ENCODE results near the gene JAML. TPM values are rescaled to one million over a fixed set of nuclear protein-coding genes. Genes with fewer than 3 reads are reported as not detected.

The JAML gene
- total RNA-seq, 1 donor = not detected

GRCh38 chr11:118162846-118163245 is 62.0 kb downstream of the JAML start:
- Histone ChIP-seq H4K20me1 (ENCODE audit: insufficient read depth, low read length) (no peaks in the 10 kb centered on the region), H3K4me2 (ENCODE audit: insufficient read depth, low read length) (no peak overlapping the region), H3K4me3 (ENCODE audit: insufficient read depth, low read length) (no peak overlapping the region), H3K27me3 (ENCODE audit: insufficient read depth, low read length) (peaks cover 12% of the 10 kb centered on the region), H3K79me2 (ENCODE audit: insufficient read depth, low read length) (no peaks in the 10 kb centered on the region), H3K9me3 (ENCODE audit: low read depth, low read length) (no peaks in the 10 kb centered on the region), H3K36me3 (ENCODE audit: insufficient read depth, low read length) (no peaks in the 10 kb centered on the region), H3K4me1 (ENCODE audit: insufficient read depth, low read length) (no peaks in the 10 kb centered on the region), H2AFZ (ENCODE audit: low read length) (no peak overlapping the region), H3K27ac (ENCODE audit: low read depth, low read length) (no peak overlapping the region)
- peak; percentile 37 for DNase-seq (ENCODE audit: insufficient read length, low spot score, missing footprints)
- no peak for TF ChIP-seq CTCF (IDR thresholded peaks at IDR 0.05; ENCODE audit: extremely low read depth, low read depth, low read length)

GRCh38 chr11:118161786-118162185 is 63.0 kb downstream of the JAML start:
- H3K9me3 ChIP-seq (ENCODE audit: low read depth, low read length) = no peaks in the 10 kb centered on the region
- peak; percentile 77 for DNase-seq (ENCODE audit: insufficient read length, low spot score, missing footprints)
- H3K27me3 ChIP-seq (ENCODE audit: insufficient read depth, low read length) = peaks cover 23% of the 10 kb centered on the region
- H3K4me2 ChIP-seq (ENCODE audit: insufficient read depth, low read length) = no peak overlapping the region
- H3K4me1 ChIP-seq (ENCODE audit: insufficient read depth, low read length) = no peaks in the 10 kb centered on the region
- no peak for TF ChIP-seq CTCF (IDR thresholded peaks at IDR 0.05; ENCODE audit: extremely low read depth, low read depth, low read length)
- H3K27ac ChIP-seq (ENCODE audit: low read depth, low read length) = no peak overlapping the region
- H4K20me1 ChIP-seq (ENCODE audit: insufficient read depth, low read length) = no peaks in the 10 kb centered on the region
- no peaks in the 10 kb centered on the region for H3K36me3 ChIP-seq (ENCODE audit: insufficient read depth, low read length)
- H2AFZ ChIP-seq (ENCODE audit: low read length) = no peak overlapping the region
- H3K4me3 ChIP-seq (ENCODE audit: insufficient read depth, low read length) = no peak overlapping the region
- H3K79me2 ChIP-seq (ENCODE audit: insufficient read depth, low read length) = no peaks in the 10 kb centered on the region

- peaks cover 66% of the 10 kb centered on the region for H3K27me3 ChIP-seq (ENCODE audit: insufficient read depth, low read length)
- H3K27ac ChIP-seq (ENCODE audit: low read depth, low read length) = no peak overlapping the region
- DNase-seq (ENCODE audit: insufficient read length, low spot score, missing footprints) = peak; percentile 58
- H3K4me3 ChIP-seq (ENCODE audit: insufficient read depth, low read length) = no peak overlapping the region
- TF ChIP-seq CTCF (IDR thresholded peaks at IDR 0.05; ENCODE audit: extremely low read depth, low read depth, low read length) = no peak
- no peaks in the 10 kb centered on the region for H3K4me1 ChIP-seq (ENCODE audit: insufficient read depth, low read length)
- no peaks in the 10 kb centered on the region for H4K20me1 ChIP-seq (ENCODE audit: insufficient read depth, low read length)
- no peaks in the 10 kb centered on the region for H3K79me2 ChIP-seq (ENCODE audit: insufficient read depth, low read length)
- no peaks in the 10 kb centered on the region for H3K9me3 ChIP-seq (ENCODE audit: low read depth, low read length)
- H3K36me3 ChIP-seq (ENCODE audit: insufficient read depth, low read length) = no peaks in the 10 kb centered on the region
- H2AFZ ChIP-seq (ENCODE audit: low read length) = no peak overlapping the region
- no peak overlapping the region for H3K4me2 ChIP-seq (ENCODE audit: insufficient read depth, low read length)
These were observed 67.5 kb downstream of the JAML start for GRCh38 chr11:118157186-118157895.

- peak; percentile 44 for DNase-seq (ENCODE audit: insufficient read length, low spot score, missing footprints)
- TF ChIP-seq CTCF (IDR thresholded peaks at IDR 0.05; ENCODE audit: extremely low read depth, low read depth, low read length) = no peak
- Histone ChIP-seq H3K9me3 (ENCODE audit: low read depth, low read length) (no peaks in the 10 kb centered on the region), H3K27me3 (ENCODE audit: insufficient read depth, low read length) (peaks cover 73% of the 10 kb centered on the region), H3K4me3 (ENCODE audit: insufficient read depth, low read length) (no peak overlapping the region), H3K27ac (ENCODE audit: low read depth, low read length) (no peak overlapping the region), H3K4me2 (ENCODE audit: insufficient read depth, low read length) (no peak overlapping the region), H3K79me2 (ENCODE audit: insufficient read depth, low read length) (no peaks in the 10 kb centered on the region), H4K20me1 (ENCODE audit: insufficient read depth, low read length) (no peaks in the 10 kb centered on the region), H2AFZ (ENCODE audit: low read length) (no peak overlapping the region), H3K4me1 (ENCODE audit: insufficient read depth, low read length) (no peaks in the 10 kb centered on the region), H3K36me3 (ENCODE audit: insufficient read depth, low read length) (no peaks in the 10 kb centered on the region)
These were observed 68.2 kb downstream of the JAML start for GRCh38 chr11:118156531-118157185.

Measured in osteoblast (primary cell).